SK-N-SH (cell line): ENCODE results near the gene NELFA. TPM values are rescaled to one million over a fixed set of nuclear protein-coding genes. Genes with fewer than 3 reads are reported as not detected.
A peak's percentile ranks its signal among the peaks of the same experiment; 100 is the strongest.

Source experiments
- CTCF ChIA-PET: fragments of 300-600, 350-600 bp; formaldehyde crosslinking; extraction: SDS; loops from one replicate; lab custom pipeline; 2021; lab: Yijun Ruan, JAX
- POLR2A ChIA-PET: fragments of 350-600 bp; sonication (Branson Sonifier 250); formaldehyde crosslinking; extraction: SDS; loops from one replicate; lab custom pipeline; 2020; ENCODE audit warnings: antibody characterized with exemption, inconsistent platforms; lab: Yijun Ruan, JAX
- DNase-seq: peaks from one replicate; pipeline ENCODE4 v3.0.0; 2012
- H2AFZ ChIP-seq: fragments of 200-600 bp; sonication (generic); 2 replicates; pipeline ENCODE4 v1.8.1; 2016; ENCODE audit warnings: antibody characterized with exemption, mild to moderate bottlenecking, low read depth
- H3F3A ChIP-seq: fragments of 200-600 bp; sonication (generic); replicated peaks from 2 replicates; pipeline ENCODE3; 2016; ENCODE audit warnings: antibody characterized with exemption, mild to moderate bottlenecking; ENCODE audit not compliant: insufficient read depth
- H3K27ac ChIP-seq, 2 experiments: fragments of 200-500 bp in 1 of 2; fragments of 200-600 bp in 1 of 2; sonication (Bioruptor generic) in 1 of 2; sonication (generic), shearing (Covaris generic) in 1 of 2; 2 replicates each; pipeline versions ENCODE4 v1.5.1 to v1.6.1; 2014 to 2016; ENCODE audit warnings: low read depth in 2 of 2, inconsistent platforms in 1 of 2, low read length in 1 of 2, mild to moderate bottlenecking in 1 of 2, mixed read lengths in 1 of 2
- H3K27me3 ChIP-seq: fragments of 200-600 bp; sonication (generic), shearing (Covaris generic); 2 replicates; pipeline ENCODE4 v1.6.1; 2016; ENCODE audit warnings: mixed run types; ENCODE audit not compliant: insufficient read depth
- H3K36me3 ChIP-seq, 2 experiments: fragments of 200-500 bp in 1 of 2; fragments of 200-600 bp in 1 of 2; sonication (Bioruptor generic) in 1 of 2; sonication (generic) in 1 of 2; replicated peaks in 1 of 2; 2 replicates each; pipeline versions ENCODE3 to v1.5.1; 2014 to 2016; ENCODE audit warnings: low read length in 1 of 2, mild to moderate bottlenecking in 1 of 2; ENCODE audit not compliant: insufficient read depth in 2 of 2, control insufficient read depth in 1 of 2
- H3K4me1 ChIP-seq, 2 experiments: fragments of 200-500 bp in 1 of 2; fragments of 200-600 bp in 1 of 2; sonication (Bioruptor generic) in 1 of 2; sonication (generic), shearing (Covaris generic) in 1 of 2; 2 replicates each; pipeline versions ENCODE4 v1.5.1 to v1.6.1; 2014 to 2016; ENCODE audit warnings: low read depth in 1 of 2, low read length in 1 of 2, mixed run types in 1 of 2; ENCODE audit not compliant: insufficient read depth in 2 of 2, control insufficient read depth in 1 of 2
- H3K4me2 ChIP-seq: fragments of 200-600 bp; sonication (generic), shearing (Covaris generic); 2 replicates; pipeline ENCODE4 v1.6.1; 2017; ENCODE audit warnings: mixed run types
- H3K4me3 ChIP-seq, 2 experiments: fragments of 200-500 bp in 1 of 2; fragments of 200-600 bp in 1 of 2; sonication (Bioruptor generic) in 1 of 2; sonication (generic), shearing (Covaris generic) in 1 of 2; 2 replicates each; pipeline versions ENCODE4 v1.5.1 to v1.8.1; 2014 to 2016; ENCODE audit warnings: low read depth in 2 of 2, inconsistent platforms in 1 of 2, low read length in 1 of 2, mild to moderate bottlenecking in 1 of 2, mixed read lengths in 1 of 2, moderate library complexity in 1 of 2
- H3K79me2 ChIP-seq: fragments of 200-600 bp; sonication (generic); 2 replicates; pipeline ENCODE4 v1.8.1; 2017; ENCODE audit warnings: mild to moderate bottlenecking; ENCODE audit not compliant: insufficient read depth
- H3K9ac ChIP-seq: fragments of 200-600 bp; sonication (generic); 2 replicates; pipeline ENCODE4 v1.6.1; 2017; ENCODE audit warnings: mixed run types
- H3K9me2 ChIP-seq: fragments of 200-600 bp; sonication (generic); 2 replicates; pipeline ENCODE4 v1.6.1; 2017; ENCODE audit warnings: mixed run types
- H3K9me3 ChIP-seq: fragments of 200-600 bp; sonication (generic); 2 replicates; pipeline ENCODE4 v1.6.1; 2017; ENCODE audit warnings: mixed run types, mild to moderate bottlenecking, moderate library complexity
- H4K20me1 ChIP-seq: fragments of 200-600 bp; sonication (generic); 2 replicates; pipeline ENCODE4 v1.6.1; 2017; ENCODE audit warnings: mild to moderate bottlenecking, mixed run types; ENCODE audit not compliant: insufficient read depth
- CHD2 ChIP-seq: fragments of 150-350 bp; IDR thresholded peaks from 2 replicates; pipeline ENCODE4 v1.6.1; 2018; ENCODE audit warnings: low read length; ENCODE audit not compliant: partially characterized antibody
- FOSL2 ChIP-seq: IDR thresholded peaks from 2 replicates; pipeline ENCODE4 v1.4.0; 2012; ENCODE audit warnings: low read depth, mild to moderate bottlenecking, moderate library complexity, borderline replicate concordance
- FOXM1 ChIP-seq: IDR thresholded peaks from 2 replicates; pipeline ENCODE4 v1.4.0; 2012; ENCODE audit warnings: low read depth, mild to moderate bottlenecking
- GATA2 ChIP-seq: sonication (generic); formaldehyde crosslinking; IDR thresholded peaks from 2 replicates; pipeline ENCODE4 v1.5.0; 2020; ENCODE audit warnings: mild to moderate bottlenecking, missing genetic modification reagents
- MEF2A ChIP-seq: IDR thresholded peaks from 2 replicates; pipeline ENCODE4 v1.4.0; 2012; ENCODE audit warnings: low read depth, borderline replicate concordance
- RCOR1 ChIP-seq: fragments of 150-350 bp; IDR thresholded peaks from 2 replicates; pipeline ENCODE4 v1.6.1; 2017; ENCODE audit warnings: antibody characterized with exemption, low read length
- SIN3A ChIP-seq: IDR thresholded peaks from 2 replicates; pipeline ENCODE4 v1.6.1; 2012; ENCODE audit warnings: low read depth, mild to moderate bottlenecking, low read length, moderate library complexity, borderline replicate concordance
- TCF12 ChIP-seq: IDR thresholded peaks from 2 replicates; pipeline ENCODE4 v1.4.0; 2012
- WGBS: methylation state at CpG from one replicate; pipeline ENCODE4 v1.1.6; 2017; ENCODE audit warnings: low lambda C conversion rate; 5-methylcytosine and 5-hydroxymethylcytosine counted together
- polyA plus RNA-seq, 3 experiments: library from polyadenylated mRNA; depleted of rRNA; stranded (reverse); fragments of >200 nt; gene quantifications; 2 replicates each; pipeline ENCODE4 v1.2.3, GENCODE V29; 2012
- TF ChIP-seq, protein P1 (sequence below): IDR thresholded peaks from 2 replicates; pipeline ENCODE4 v1.4.0; 2012; ENCODE audit warnings: low read depth, borderline replicate concordance
- TF ChIP-seq, protein P2 (sequence below): fragments of 200-600 bp; sonication (generic); IDR thresholded peaks from 2 replicates; pipeline ENCODE4 v1.6.1; 2017; ENCODE audit warnings: antibody characterized with exemption, mild to moderate bottlenecking, moderate library complexity
- TF ChIP-seq, protein P3 (sequence below): IDR thresholded peaks from 2 replicates; pipeline ENCODE4; 2012

The NELFA gene
- polyA plus RNA-seq, 1 of the 3 experiments (the other 2 are of a cell fraction), result 26.8 TPM

DNA sequence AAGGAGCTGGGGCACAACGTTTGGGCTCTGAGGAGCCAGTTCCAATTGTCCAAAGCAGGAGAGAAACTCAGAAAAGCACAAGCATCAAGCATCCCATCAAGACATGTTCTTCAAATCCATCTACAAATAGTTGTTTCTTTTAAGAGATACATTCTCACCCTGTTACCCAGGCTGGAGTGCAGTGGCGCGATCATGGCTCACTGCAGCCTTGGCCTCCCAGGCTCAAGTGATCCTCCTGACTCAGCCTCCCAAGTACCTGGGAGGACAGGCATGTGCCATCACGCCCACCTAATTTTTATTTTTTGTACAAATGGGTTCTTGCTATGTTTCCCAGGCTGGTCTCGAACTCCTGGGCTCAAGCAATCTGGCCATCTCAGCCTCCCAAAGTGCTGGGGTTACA lies 18.1 kb downstream of the NELFA start (continued):
- TF ChIP-seq, protein P1, sequence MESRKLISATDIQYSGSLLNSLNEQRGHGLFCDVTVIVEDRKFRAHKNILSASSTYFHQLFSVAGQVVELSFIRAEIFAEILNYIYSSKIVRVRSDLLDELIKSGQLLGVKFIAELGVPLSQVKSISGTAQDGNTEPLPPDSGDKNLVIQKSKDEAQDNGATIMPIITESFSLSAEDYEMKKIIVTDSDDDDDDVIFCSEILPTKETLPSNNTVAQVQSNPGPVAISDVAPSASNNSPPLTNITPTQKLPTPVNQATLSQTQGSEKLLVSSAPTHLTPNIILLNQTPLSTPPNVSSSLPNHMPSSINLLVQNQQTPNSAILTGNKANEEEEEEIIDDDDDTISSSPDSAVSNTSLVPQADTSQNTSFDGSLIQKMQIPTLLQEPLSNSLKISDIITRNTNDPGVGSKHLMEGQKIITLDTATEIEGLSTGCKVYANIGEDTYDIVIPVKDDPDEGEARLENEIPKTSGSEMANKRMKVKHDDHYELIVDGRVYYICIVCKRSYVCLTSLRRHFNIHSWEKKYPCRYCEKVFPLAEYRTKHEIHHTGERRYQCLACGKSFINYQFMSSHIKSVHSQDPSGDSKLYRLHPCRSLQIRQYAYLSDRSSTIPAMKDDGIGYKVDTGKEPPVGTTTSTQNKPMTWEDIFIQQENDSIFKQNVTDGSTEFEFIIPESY, result no peak
- TF ChIP-seq TCF12 (no peak), SIN3A (no peak), GATA2 (CRISPR knock-in tag) (no peak), RCOR1 (no peak), MEF2A (no peak)
- TF ChIP-seq, protein P2, sequence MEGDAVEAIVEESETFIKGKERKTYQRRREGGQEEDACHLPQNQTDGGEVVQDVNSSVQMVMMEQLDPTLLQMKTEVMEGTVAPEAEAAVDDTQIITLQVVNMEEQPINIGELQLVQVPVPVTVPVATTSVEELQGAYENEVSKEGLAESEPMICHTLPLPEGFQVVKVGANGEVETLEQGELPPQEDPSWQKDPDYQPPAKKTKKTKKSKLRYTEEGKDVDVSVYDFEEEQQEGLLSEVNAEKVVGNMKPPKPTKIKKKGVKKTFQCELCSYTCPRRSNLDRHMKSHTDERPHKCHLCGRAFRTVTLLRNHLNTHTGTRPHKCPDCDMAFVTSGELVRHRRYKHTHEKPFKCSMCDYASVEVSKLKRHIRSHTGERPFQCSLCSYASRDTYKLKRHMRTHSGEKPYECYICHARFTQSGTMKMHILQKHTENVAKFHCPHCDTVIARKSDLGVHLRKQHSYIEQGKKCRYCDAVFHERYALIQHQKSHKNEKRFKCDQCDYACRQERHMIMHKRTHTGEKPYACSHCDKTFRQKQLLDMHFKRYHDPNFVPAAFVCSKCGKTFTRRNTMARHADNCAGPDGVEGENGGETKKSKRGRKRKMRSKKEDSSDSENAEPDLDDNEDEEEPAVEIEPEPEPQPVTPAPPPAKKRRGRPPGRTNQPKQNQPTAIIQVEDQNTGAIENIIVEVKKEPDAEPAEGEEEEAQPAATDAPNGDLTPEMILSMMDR, result no peak

DNA sequence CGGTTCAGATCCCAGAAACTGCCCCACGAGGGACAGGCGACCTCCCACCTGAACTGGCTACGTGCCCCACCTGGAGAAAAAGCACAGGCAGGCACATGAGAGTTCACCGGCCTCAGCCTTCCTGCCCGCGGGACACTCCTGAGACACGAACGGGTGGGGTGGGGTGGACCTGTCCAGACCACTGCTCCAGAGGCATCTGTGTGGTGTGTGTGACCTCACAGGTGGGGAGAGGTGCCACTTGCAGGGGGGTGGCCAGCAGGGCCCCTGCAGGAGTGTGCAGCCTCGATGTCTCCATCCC lies 18.5 kb downstream of the NELFA start:
- peaks cover 7 to 43% of the 10 kb centered on the region in 2 experiments for H3K36me3 ChIP-seq
- H3F3A ChIP-seq, result no peaks in the 10 kb centered on the region
- peaks cover 34% of the 10 kb centered on the region for H3K79me2 ChIP-seq
- H3K4me2 ChIP-seq, result no peak overlapping the region
- H2AFZ ChIP-seq, result no peak overlapping the region
- TF ChIP-seq CHD2 (no peak), FOXM1 (no peak), FOSL2 (no peak)
- TF ChIP-seq, protein P3, sequence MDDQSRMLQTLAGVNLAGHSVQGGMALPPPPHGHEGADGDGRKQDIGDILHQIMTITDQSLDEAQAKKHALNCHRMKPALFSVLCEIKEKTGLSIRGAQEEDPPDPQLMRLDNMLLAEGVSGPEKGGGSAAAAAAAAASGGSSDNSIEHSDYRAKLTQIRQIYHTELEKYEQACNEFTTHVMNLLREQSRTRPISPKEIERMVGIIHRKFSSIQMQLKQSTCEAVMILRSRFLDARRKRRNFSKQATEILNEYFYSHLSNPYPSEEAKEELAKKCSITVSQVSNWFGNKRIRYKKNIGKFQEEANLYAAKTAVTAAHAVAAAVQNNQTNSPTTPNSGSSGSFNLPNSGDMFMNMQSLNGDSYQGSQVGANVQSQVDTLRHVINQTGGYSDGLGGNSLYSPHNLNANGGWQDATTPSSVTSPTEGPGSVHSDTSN, result no peak
- H3K9me3 ChIP-seq, result no peaks in the 10 kb centered on the region
- H3K9me2 ChIP-seq, result no peaks in the 10 kb centered on the region
- ChIA-PET CTCF (no interaction called here), POLR2A (no interaction called here)
- no peak overlapping the region for H3K9ac ChIP-seq
- 88% methylated on average over 3 of the region's 10 CpGs for WGBS
- H4K20me1 ChIP-seq, result peaks cover 8% of the 10 kb centered on the region; the same call in 1 of the 2 replicates
- no peak overlapping the region for H3K4me3 ChIP-seq
- peaks cover 0 to 11% of the 10 kb centered on the region in 2 experiments; a peak in 1 of 4 replicates for H3K4me1 ChIP-seq
- H3K27me3 ChIP-seq, result no peaks in the 10 kb centered on the region
- DNase-seq, result peak; percentile 22
- no peak overlapping the region for H3K27ac ChIP-seq
